Neural cell (in vitro differentiated cells): ENCODE results near the gene COPS6.

Source experiments
- EP300 ChIP-seq: fragments of 450-650 bp; conservative IDR thresholded peaks from 2 replicates; pipeline ENCODE4 v1.6.1; 2014; ENCODE audit warnings: antibody characterized with exemption, mild to moderate bottlenecking, moderate library complexity; ENCODE audit not compliant: poor library complexity, severe bottlenecking
- MXI1 ChIP-seq: fragments of 450-650 bp; conservative IDR thresholded peaks from 2 replicates; pipeline ENCODE4 v1.6.1; 2014; ENCODE audit warnings: antibody characterized with exemption, mild to moderate bottlenecking; ENCODE audit not compliant: poor library complexity, severe bottlenecking
- POLR2AphosphoS5 ChIP-seq: IDR thresholded peaks from 2 replicates; pipeline ENCODE4 v1.6.1; 2012
- SMC3 ChIP-seq: fragments of 450-650 bp; conservative IDR thresholded peaks from 2 replicates; pipeline ENCODE4 v1.6.1; 2014; ENCODE audit warnings: antibody characterized with exemption, mild to moderate bottlenecking, moderate library complexity; ENCODE audit not compliant: poor library complexity
- TAF1 ChIP-seq: IDR thresholded peaks from 2 replicates; pipeline ENCODE4 v1.6.1; 2012; ENCODE audit warnings: low read depth
- TF ChIP-seq, protein P1 (sequence below): fragments of 450-650 bp; IDR thresholded peaks from 2 replicates; pipeline ENCODE4 v1.5.1; 2014; ENCODE audit warnings: antibody characterized with exemption, mild to moderate bottlenecking, moderate library complexity; ENCODE audit not compliant: poor library complexity, severe bottlenecking

DNA sequence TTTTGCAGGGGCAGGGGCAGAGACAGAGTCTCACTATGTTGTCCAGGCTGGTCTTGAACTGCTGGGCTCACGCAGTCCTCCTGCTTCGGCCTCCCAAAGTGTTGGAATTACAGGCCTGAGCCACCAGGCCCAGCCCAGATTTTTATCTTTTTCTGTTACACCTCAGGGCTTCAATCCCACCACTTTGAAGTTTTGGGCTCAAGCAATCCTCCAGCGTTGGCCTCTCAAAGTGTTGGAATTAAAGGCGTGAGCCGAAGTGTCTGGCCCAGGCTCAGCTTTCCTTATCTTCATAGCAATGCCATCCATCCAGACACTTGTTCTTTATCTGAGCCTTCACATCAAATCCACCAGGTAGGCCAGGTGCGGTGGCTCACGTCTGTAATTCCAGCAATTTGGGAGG lies 26.3 kb downstream of the COPS6 start:
- TF ChIP-seq, protein P1, sequence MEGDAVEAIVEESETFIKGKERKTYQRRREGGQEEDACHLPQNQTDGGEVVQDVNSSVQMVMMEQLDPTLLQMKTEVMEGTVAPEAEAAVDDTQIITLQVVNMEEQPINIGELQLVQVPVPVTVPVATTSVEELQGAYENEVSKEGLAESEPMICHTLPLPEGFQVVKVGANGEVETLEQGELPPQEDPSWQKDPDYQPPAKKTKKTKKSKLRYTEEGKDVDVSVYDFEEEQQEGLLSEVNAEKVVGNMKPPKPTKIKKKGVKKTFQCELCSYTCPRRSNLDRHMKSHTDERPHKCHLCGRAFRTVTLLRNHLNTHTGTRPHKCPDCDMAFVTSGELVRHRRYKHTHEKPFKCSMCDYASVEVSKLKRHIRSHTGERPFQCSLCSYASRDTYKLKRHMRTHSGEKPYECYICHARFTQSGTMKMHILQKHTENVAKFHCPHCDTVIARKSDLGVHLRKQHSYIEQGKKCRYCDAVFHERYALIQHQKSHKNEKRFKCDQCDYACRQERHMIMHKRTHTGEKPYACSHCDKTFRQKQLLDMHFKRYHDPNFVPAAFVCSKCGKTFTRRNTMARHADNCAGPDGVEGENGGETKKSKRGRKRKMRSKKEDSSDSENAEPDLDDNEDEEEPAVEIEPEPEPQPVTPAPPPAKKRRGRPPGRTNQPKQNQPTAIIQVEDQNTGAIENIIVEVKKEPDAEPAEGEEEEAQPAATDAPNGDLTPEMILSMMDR, result no peak
- TF ChIP-seq TAF1, result no peak
- TF ChIP-seq EP300, result no peak
- TF ChIP-seq POLR2AphosphoS5, result no peak
- TF ChIP-seq MXI1, result no peak
- TF ChIP-seq SMC3, result no peak
